CD4-positive, alpha-beta T cell (primary cell): ENCODE measurements around the gene VEGFB. TPM values are rescaled to one million over a fixed set of nuclear protein-coding genes. Genes with fewer than 3 reads are reported as not detected.

ENCODE experiments used
- ATAC-seq: fragments of 200-7000 bp; cut with Tn5 transposase; one replicate; pipeline ENCODE4 v1.10.0; 2022; ENCODE audit warnings: mild to moderate bottlenecking; ENCODE audit not compliant: poor library complexity
- CTCF ChIA-PET: fragments of 350-600 bp; sonication (Branson Sonifier 250); formaldehyde crosslinking; loops from one replicate; lab custom pipeline; 2021; ENCODE audit warnings: antibody characterized with exemption, inconsistent platforms; lab: Charles Lee
- POLR2A ChIA-PET: fragments of 350-600 bp; sonication (Branson Sonifier 250); formaldehyde crosslinking; loops from one replicate; lab custom pipeline; 2021; ENCODE audit warnings: antibody characterized with exemption, inconsistent platforms; lab: Charles Lee
- DNase-seq, 14 experiments: peaks; one replicate each; pipeline ENCODE4 v3.0.0-alpha.2; 2013 to 2020; ENCODE audit warnings: mixed read lengths in 2 of 14
- H3K27ac ChIP-seq, 2 donors: one replicate each; pipeline versions ENCODE4 v1.5.1 to v1.7.0; 2013; ENCODE audit warnings: low read length in 2 of 2, low read depth in 1 of 2, mild to moderate bottlenecking in 1 of 2
- H3K27me3 ChIP-seq, 2 experiments: 1 replicate in 1 of 2; 2 replicates in 1 of 2; pipeline versions ENCODE4 v1.6.1 to v1.7.0; 2013; ENCODE audit warnings: low read length in 2 of 2, control low read depth in 1 of 2, mild to moderate bottlenecking in 1 of 2, moderate library complexity in 1 of 2; ENCODE audit not compliant: insufficient read depth in 2 of 2, control insufficient read depth in 1 of 2
- H3K36me3 ChIP-seq: one replicate; pipeline ENCODE4 v1.6.1; 2013; ENCODE audit warnings: low read length, control low read depth; ENCODE audit not compliant: insufficient read depth
- H3K4me1 ChIP-seq: one replicate; pipeline ENCODE4 v1.6.1; 2013; ENCODE audit warnings: low read length, control low read depth; ENCODE audit not compliant: insufficient read depth
- H3K4me3 ChIP-seq: one replicate; pipeline ENCODE4 v1.5.1; 2013; ENCODE audit warnings: mild to moderate bottlenecking, low read length, moderate library complexity
- H3K9me3 ChIP-seq, 2 experiments: 1 replicate in 1 of 2; 2 replicates in 1 of 2; pipeline versions ENCODE4 v1.6.1 to v1.7.0; 2013; ENCODE audit warnings: low read length in 2 of 2, mild to moderate bottlenecking in 2 of 2, control low read depth in 1 of 2, moderate library complexity in 1 of 2; ENCODE audit not compliant: control insufficient read depth in 1 of 2, insufficient read depth in 1 of 2
- H3K27ac Mint-ChIP-seq: one replicate; pipeline ENCODE4 v1.8.0; 2020; ENCODE audit warnings: mixed read lengths
- H3K27me3 Mint-ChIP-seq: one replicate; pipeline ENCODE4 v1.8.0; 2021; ENCODE audit warnings: mixed read lengths
- H3K36me3 Mint-ChIP-seq: one replicate; pipeline ENCODE4 v1.8.0; 2021; ENCODE audit warnings: low read depth, mixed read lengths
- H3K4me1 Mint-ChIP-seq: one replicate; pipeline ENCODE4 v1.8.0; 2021; ENCODE audit warnings: low read depth, mixed read lengths
- H3K4me3 Mint-ChIP-seq: one replicate; pipeline ENCODE4 v1.8.0; 2020; ENCODE audit warnings: mild to moderate bottlenecking, mixed read lengths
- H3K9me3 Mint-ChIP-seq: one replicate; pipeline ENCODE4 v1.8.0; 2020; ENCODE audit warnings: mixed read lengths
- intact Hi-C, 2 experiments: fragments of 100-400 bp; cut with DNase I in 1 of 2; cut with micrococcal nuclease in 1 of 2; formaldehyde crosslinking; loops; one replicate each; pipeline versions ENCODE4 v1.15.1 to v1.9.0; 2023 to 2025; cut with DNase I, micrococcal nuclease
- total RNA-seq, 174 experiments: library from RNA in 2 of 174; stranded (reverse) in 2 of 174; gene quantifications; one replicate each; pipeline ENCODE4 v1.2.3 and lab custom pipeline; 2021 to 2026
- TF ChIP-seq, protein P1 (sequence below): fragments of 200-600 bp; IDR thresholded peaks from one replicate; pipeline ENCODE4 v1.8.0; 2022; ENCODE audit warnings: antibody characterized with exemption, mild to moderate bottlenecking

The VEGFB gene
- total RNA-seq, 2 experiments from 2014 or later = 39.7 to 48.7 TPM

GRCh38 chr11:64232182-64232966 lies 2.0 kb upstream of the VEGFB start:
- Mint-ChIP-seq H3K4me1 (peaks cover 53% of the 10 kb centered on the region), H3K27me3 (no peaks in the 10 kb centered on the region), H3K27ac (peak overlapping the region; percentile 94), H3K4me3 (peak overlapping the region; percentile 95), H3K36me3 (peaks cover 10% of the 10 kb centered on the region), H3K9me3 (no peaks in the 10 kb centered on the region)
- Histone ChIP-seq H3K36me3 (peaks cover 7% of the 10 kb centered on the region), H3K4me3 (no peak overlapping the region), H3K4me1 (peaks cover 69% of the 10 kb centered on the region), H3K27me3 (no peaks in the 10 kb centered on the region), H3K27ac (no peak overlapping the region), H3K9me3 (no peaks in the 10 kb centered on the region)
- DNase-seq (peak in 1 of 14 experiments; percentile 4), ATAC-seq (no peak)
- ChIA-PET CTCF (interaction anchor here (0.7 to 1.2 kb wide), 5 partner anchors 8 to 72 kb away, joined by 3 to 5 read pairs (median 3); partner anchors contain the start of gene PPP1R14B), POLR2A (interaction anchor here (0.8 to 4.6 kb wide), 10 partner anchors 9 to 1265 kb away, joined by 3 to 31 read pairs (median 4); partner anchors contain the start of genes FERMT3, FKBP2, PLCB3 and PPP1R14B)
- TF ChIP-seq, protein P1, sequence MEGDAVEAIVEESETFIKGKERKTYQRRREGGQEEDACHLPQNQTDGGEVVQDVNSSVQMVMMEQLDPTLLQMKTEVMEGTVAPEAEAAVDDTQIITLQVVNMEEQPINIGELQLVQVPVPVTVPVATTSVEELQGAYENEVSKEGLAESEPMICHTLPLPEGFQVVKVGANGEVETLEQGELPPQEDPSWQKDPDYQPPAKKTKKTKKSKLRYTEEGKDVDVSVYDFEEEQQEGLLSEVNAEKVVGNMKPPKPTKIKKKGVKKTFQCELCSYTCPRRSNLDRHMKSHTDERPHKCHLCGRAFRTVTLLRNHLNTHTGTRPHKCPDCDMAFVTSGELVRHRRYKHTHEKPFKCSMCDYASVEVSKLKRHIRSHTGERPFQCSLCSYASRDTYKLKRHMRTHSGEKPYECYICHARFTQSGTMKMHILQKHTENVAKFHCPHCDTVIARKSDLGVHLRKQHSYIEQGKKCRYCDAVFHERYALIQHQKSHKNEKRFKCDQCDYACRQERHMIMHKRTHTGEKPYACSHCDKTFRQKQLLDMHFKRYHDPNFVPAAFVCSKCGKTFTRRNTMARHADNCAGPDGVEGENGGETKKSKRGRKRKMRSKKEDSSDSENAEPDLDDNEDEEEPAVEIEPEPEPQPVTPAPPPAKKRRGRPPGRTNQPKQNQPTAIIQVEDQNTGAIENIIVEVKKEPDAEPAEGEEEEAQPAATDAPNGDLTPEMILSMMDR = no peak
- intact Hi-C loops = loop anchor here in 1 of 2 experiments (5.0 kb wide), 2 partner anchors 40 to 45 kb away; partner anchors contain the start of gene STIP1

- TF ChIP-seq, protein P1 = no peak
- Histone ChIP-seq H3K36me3 (peaks cover 13% of the 10 kb centered on the region), H3K27me3 (no peaks in the 10 kb centered on the region), H3K4me1 (peaks cover 70% of the 10 kb centered on the region), H3K9me3 (no peaks in the 10 kb centered on the region), H3K4me3 (no peak overlapping the region), H3K27ac (no peak overlapping the region)
- Mint-ChIP-seq H3K36me3 (peaks cover 10% of the 10 kb centered on the region), H3K4me1 (peaks cover 50% of the 10 kb centered on the region), H3K9me3 (no peaks in the 10 kb centered on the region), H3K27me3 (no peaks in the 10 kb centered on the region), H3K4me3 (peak overlapping the region; percentile 95), H3K27ac (peak overlapping the region; percentile 94)
- CTCF ChIA-PET = interaction anchor here (1.2 kb wide), 1 partner anchor 72 kb away, joined by 3 read pairs; no protein-coding TSS in a partner anchor
- POLR2A ChIA-PET = interaction anchor here (0.8 to 4.6 kb wide), 7 partner anchors 9 to 85 kb away, joined by 3 to 31 read pairs (median 7); partner anchors contain the start of genes FERMT3, FKBP2, PLCB3 and PPP1R14B
- ATAC-seq (no peak), DNase-seq (no peak)
- intact Hi-C loops = loop anchor here in 1 of 2 experiments (5.0 kb wide), 2 partner anchors 39 to 46 kb away; partner anchors contain the start of gene STIP1
Measured at GRCh38 chr11:64232967-64233315, 1.4 kb upstream of the VEGFB start.

- Histone ChIP-seq H3K9me3 (no peaks in the 10 kb centered on the region), H3K36me3 (peaks cover 12% of the 10 kb centered on the region), H3K4me1 (peaks cover 63% of the 10 kb centered on the region), H3K4me3 (peak overlapping the region; percentile 65), H3K27ac (peak overlapping the region in 1 of 2 donors; percentile 57), H3K27me3 (no peaks in the 10 kb centered on the region)
- H3K27me3 Mint-ChIP-seq = no peaks in the 10 kb centered on the region
- H3K36me3 Mint-ChIP-seq = peaks cover 10% of the 10 kb centered on the region
- ATAC-seq (peak; percentile 61), DNase-seq (peak in 11 of 14 experiments; percentile 39 to 86 (median 54))
- H3K9me3 Mint-ChIP-seq = no peaks in the 10 kb centered on the region
- peak overlapping the region; percentile 88 for H3K27ac Mint-ChIP-seq
- H3K4me1 Mint-ChIP-seq = peaks cover 46% of the 10 kb centered on the region
- ChIA-PET POLR2A (interaction anchor here (1.0 to 2.5 kb wide), 5 partner anchors 8 to 83 kb away, joined by 3 to 11 read pairs (median 4); partner anchors contain the start of genes FERMT3, NUDT22, PRDX5 and TRMT112), CTCF (interaction anchor here (0.6 to 1.6 kb wide), 5 partner anchors 10 to 83 kb away, joined by 3 to 8 read pairs (median 3); partner anchors contain the start of genes PPP1R14B and PRDX5)
- intact Hi-C loops = loop anchor here in 1 of 2 experiments (5.0 kb wide), 2 partner anchors 37 to 48 kb away; partner anchors contain the start of gene STIP1
- TF ChIP-seq, protein P1 = no peak
- peak overlapping the region; percentile 86 for H3K4me3 Mint-ChIP-seq
Measured at GRCh38 chr11:64234647-64235379, 429 bp downstream of the VEGFB start.
